Parathyroid adenoma (tissue), 2 donors: ENCODE results near the gene BCO1.

ENCODE experiments used
- H2AFZ ChIP-seq: fragments of 300-600 bp; sonication (generic); one replicate; pipeline ENCODE4 v1.7.0; 2017; ENCODE audit warnings: antibody characterized with exemption, mild to moderate bottlenecking
- H3K27ac ChIP-seq: fragments of 300-600 bp; sonication (generic); one replicate; pipeline ENCODE4 v1.7.0; 2017
- H3K27me3 ChIP-seq: fragments of 300-600 bp; sonication (generic); one replicate; pipeline ENCODE4 v1.7.0; 2017; ENCODE audit warnings: low read length; ENCODE audit not compliant: control insufficient read depth, insufficient read depth
- H3K36me3 ChIP-seq: fragments of 300-600 bp; sonication (generic); one replicate; pipeline ENCODE4 v1.7.0; 2017; ENCODE audit warnings: low read length; ENCODE audit not compliant: control insufficient read depth, insufficient read depth
- H3K4me1 ChIP-seq: fragments of 300-600 bp; sonication (generic); one replicate; pipeline ENCODE4 v1.7.0; 2017; ENCODE audit warnings: control low read depth
- H3K4me2 ChIP-seq: fragments of 300-600 bp; sonication (generic); one replicate; pipeline ENCODE4 v1.7.0; 2017; ENCODE audit warnings: low read length
- H3K4me3 ChIP-seq: fragments of 300-600 bp; sonication (generic); one replicate; pipeline ENCODE4 v1.7.0; 2017; ENCODE audit warnings: low read depth, low read length
- H3K79me2 ChIP-seq: fragments of 300-600 bp; sonication (generic); one replicate; pipeline ENCODE4 v1.7.0; 2017; ENCODE audit warnings: control low read depth
- H3K9ac ChIP-seq: fragments of 300-600 bp; sonication (generic); one replicate; pipeline ENCODE4 v1.7.0; 2017; ENCODE audit warnings: mild to moderate bottlenecking
- H3K9me3 ChIP-seq: fragments of 300-600 bp; sonication (generic); one replicate; pipeline ENCODE4 v1.7.0; 2017; ENCODE audit warnings: low read length; ENCODE audit not compliant: control insufficient read depth
- CTCF ChIP-seq: fragments of 300-600 bp; sonication (generic); IDR thresholded peaks from one replicate; pipeline ENCODE4 v1.7.0; 2017; ENCODE audit warnings: antibody characterized with exemption, mild to moderate bottlenecking
- donor health status: primary hyperparathyroidism.

The BCO1 gene

GRCh38 chr16:81239367-81240121 is 1.1 kb downstream of the BCO1 start:
- no peak overlapping the region for H2AFZ ChIP-seq
- H3K4me1 ChIP-seq, result no peaks in the 10 kb centered on the region
- no peaks in the 10 kb centered on the region for H3K36me3 ChIP-seq
- no peak overlapping the region for H3K9ac ChIP-seq
- H3K4me3 ChIP-seq, result no peak overlapping the region
- no peaks in the 10 kb centered on the region for H3K79me2 ChIP-seq
- H3K27ac ChIP-seq, result no peak overlapping the region
- no peaks in the 10 kb centered on the region for H3K27me3 ChIP-seq
- H3K4me2 ChIP-seq, result no peak overlapping the region
- no peaks in the 10 kb centered on the region for H3K9me3 ChIP-seq
- TF ChIP-seq CTCF, result no peak

- Histone ChIP-seq H3K79me2 (no peaks in the 10 kb centered on the region), H3K4me1 (no peaks in the 10 kb centered on the region), H3K27ac (no peak overlapping the region), H3K36me3 (no peaks in the 10 kb centered on the region), H3K9me3 (no peaks in the 10 kb centered on the region), H2AFZ (no peak overlapping the region), H3K4me2 (no peak overlapping the region), H3K9ac (no peak overlapping the region), H3K4me3 (no peak overlapping the region), H3K27me3 (no peaks in the 10 kb centered on the region)
- no peak for TF ChIP-seq CTCF
Observed at GRCh38 chr16:81241706-81242105, 3.2 kb downstream of the BCO1 start.

GRCh38 chr16:81242977-81243618 is 4.6 kb downstream of the BCO1 start:
- no peak for TF ChIP-seq CTCF
- H3K9ac ChIP-seq, result no peak overlapping the region
- no peaks in the 10 kb centered on the region for H3K27me3 ChIP-seq
- no peak overlapping the region for H2AFZ ChIP-seq
- H3K79me2 ChIP-seq, result no peaks in the 10 kb centered on the region
- no peak overlapping the region for H3K4me3 ChIP-seq
- no peak overlapping the region for H3K27ac ChIP-seq
- H3K4me2 ChIP-seq, result no peak overlapping the region
- H3K9me3 ChIP-seq, result no peaks in the 10 kb centered on the region
- no peaks in the 10 kb centered on the region for H3K4me1 ChIP-seq
- no peaks in the 10 kb centered on the region for H3K36me3 ChIP-seq

- H3K27ac ChIP-seq, result no peak overlapping the region
- TF ChIP-seq CTCF, result no peak
Observed at GRCh38 chr16:81243942-81244341, 5.5 kb downstream of the BCO1 start.

More at GRCh38 chr16:81243942-81244341, 5.5 kb downstream of the BCO1 start:
- H3K79me2 ChIP-seq, result no peaks in the 10 kb centered on the region
- no peak overlapping the region for H3K4me2 ChIP-seq
- no peak overlapping the region for H3K9ac ChIP-seq
- H3K27me3 ChIP-seq, result no peaks in the 10 kb centered on the region
- H3K4me1 ChIP-seq, result no peaks in the 10 kb centered on the region
- H3K36me3 ChIP-seq, result no peaks in the 10 kb centered on the region
- no peak overlapping the region for H2AFZ ChIP-seq
- no peak overlapping the region for H3K4me3 ChIP-seq
- no peaks in the 10 kb centered on the region for H3K9me3 ChIP-seq
